ENCODE measurements around the gene CEACAM5. TPM values are rescaled to one million over a fixed set of nuclear protein-coding genes. Genes with fewer than 3 reads are reported as not detected.

Gene CEACAM5
- total RNA-seq, 1 donor = not detected

Other genes starting within 250 kb of the CEACAM5 start
- gene CEACAM21, start 132.5 kb upstream of the CEACAM5 start, total RNA-seq = 3.9 TPM
- gene CEACAM4, start 81.6 kb upstream of the CEACAM5 start, total RNA-seq = 3.9 TPM
- not detected for gene CEACAM7, start 20.4 kb upstream of the CEACAM5 start, total RNA-seq
- gene CEACAM6, start 46.9 kb downstream of the CEACAM5 start, total RNA-seq = 0.10 TPM
- 0.52 TPM for gene CEACAM3, start 88.0 kb downstream of the CEACAM5 start, total RNA-seq
- not detected for gene LYPD4, start 136.1 kb downstream of the CEACAM5 start, total RNA-seq
- gene DMRTC2, start 136.4 kb downstream of the CEACAM5 start, total RNA-seq = not detected
- 1,086 TPM for gene RPS19, start 151.6 kb downstream of the CEACAM5 start, total RNA-seq
- gene CD79A, start 168.7 kb downstream of the CEACAM5 start, total RNA-seq = 47.3 TPM
- gene ARHGEF1, start 174.6 kb downstream of the CEACAM5 start, total RNA-seq = 200 TPM
- gene ERFL, start 219.8 kb downstream of the CEACAM5 start, total RNA-seq = 0.21 TPM

Measured in mononuclear cell (primary cell).